GM12878 (cell line): ENCODE results near the gene STARD4. TPM values are rescaled to one million over a fixed set of nuclear protein-coding genes. Genes with fewer than 3 reads are reported as not detected.

Experiments used
- BMI1 ChIP-seq: fragments of 450-650 bp; IDR thresholded peaks from 2 replicates; pipeline ENCODE4 v1.6.1; 2016; ENCODE audit warnings: mild to moderate bottlenecking, moderate library complexity, borderline replicate concordance
- EED ChIP-seq: sonication (generic); IDR thresholded peaks from 2 replicates; pipeline ENCODE4 v1.6.1; 2016; ENCODE audit warnings: antibody characterized with exemption, low read depth
- EGR1 ChIP-seq, 2 experiments: IDR thresholded peaks; 1 replicate in 1 of 2; 2 replicates in 1 of 2; pipeline ENCODE4 v1.6.1; 2011 to 2012; ENCODE audit warnings: low read depth in 2 of 2, low read length in 2 of 2, borderline replicate concordance in 1 of 2, mild to moderate bottlenecking in 1 of 2, moderate library complexity in 1 of 2
- GATAD2B ChIP-seq: fragments of 450-650 bp; conservative IDR thresholded peaks from 2 replicates; pipeline ENCODE4 v1.6.1; 2017; ENCODE audit warnings: low read depth, mild to moderate bottlenecking, moderate library complexity
- NBN ChIP-seq: fragments of 450-650 bp; IDR thresholded peaks from 2 replicates; pipeline ENCODE4 v1.6.1; 2016
- NFIC ChIP-seq: IDR thresholded peaks from 2 replicates; pipeline ENCODE4 v1.6.1; 2012; ENCODE audit warnings: low read depth, mild to moderate bottlenecking, inconsistent platforms, low read length, moderate library complexity
- NR2F1 ChIP-seq: fragments of 450-650 bp; conservative IDR thresholded peaks from 2 replicates; pipeline ENCODE4 v1.6.1; 2017; ENCODE audit warnings: mild to moderate bottlenecking
- PAX8 ChIP-seq: fragments of 450-650 bp; IDR thresholded peaks from 2 replicates; pipeline ENCODE4 v1.6.1; 2017; ENCODE audit warnings: mild to moderate bottlenecking, moderate library complexity
- SMARCA5 ChIP-seq: fragments of 450-650 bp; IDR thresholded peaks from 2 replicates; pipeline ENCODE4 v1.6.1; 2017; ENCODE audit warnings: mild to moderate bottlenecking
- SMC3 ChIP-seq: IDR thresholded peaks from 2 replicates; pipeline ENCODE4 v1.6.1; 2011; ENCODE audit warnings: low read length, improper control_type of control experiment, borderline replicate concordance
- TAF1 ChIP-seq: IDR thresholded peaks from 2 replicates; pipeline ENCODE4 v1.6.1; 2011; ENCODE audit warnings: mild to moderate bottlenecking, low read depth, low read length, borderline replicate concordance
- polyA plus RNA-seq, 11 experiments: library from polyadenylated mRNA; depleted of rRNA in 4 of 11; unstranded in 6 of 11; stranded (reverse) in 5 of 11; fragments of >200 nt; fragmentation: Nextera tagmentation in 4 of 11; fragmentation: Illumina TruSeq in 1 of 11; extraction: Ambion mirVana in 4 of 11; extraction: Trizol in 1 of 11; gene quantifications; 1 replicate in 1 of 11; 2 replicates in 10 of 11; pipeline versions ENCODE4 v1.2.1 to v1.2.3, GENCODE V29; 2011 to 2016; ENCODE audit warnings: inconsistent platforms in 2 of 11, missing spikeins in 2 of 11, low read depth in 1 of 11
- total RNA-seq, 4 experiments: library from RNA; depleted of rRNA in 3 of 4; stranded (reverse); fragments of >200 nt in 3 of 4; fragmentation: Illumina TruSeq in 1 of 4; extraction: Trizol in 1 of 4; gene quantifications; 2 replicates each; pipeline versions ENCODE4 v1.2.1 to v1.2.3, GENCODE V29; 2013 to 2021
- TF ChIP-seq, protein P1 (sequence below): fragments of 450-650 bp; IDR thresholded peaks from 2 replicates; pipeline ENCODE4 v1.6.1; 2016; ENCODE audit warnings: mild to moderate bottlenecking

Gene STARD4
- total and polyA plus RNA-seq, 10 of the 15 experiments (the other 5 are each of a cell fraction or from before 2014, with no cell fraction given) = 41.9 to 190 (median 71.6) TPM

DNA sequence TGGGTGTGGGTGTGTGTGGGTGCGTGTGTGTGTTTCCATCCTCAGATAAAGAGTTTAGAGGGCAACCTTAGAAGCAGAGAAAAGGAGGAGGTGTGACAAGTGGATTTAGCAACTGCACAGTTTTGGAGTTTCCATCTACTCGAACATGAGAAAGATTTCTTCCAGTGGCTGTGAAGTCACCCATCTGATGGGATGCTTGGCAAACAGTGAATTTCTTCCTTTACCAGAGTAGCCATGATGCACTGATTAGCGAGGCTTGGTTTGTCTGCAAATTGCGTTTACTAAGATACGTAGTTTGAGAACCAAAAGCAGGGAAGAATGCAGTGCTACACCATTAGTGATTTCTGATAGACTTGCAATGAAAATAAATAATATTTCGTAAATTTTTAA, 791 bp upstream of the STARD4 start (continued):
- TF ChIP-seq, protein P1, sequence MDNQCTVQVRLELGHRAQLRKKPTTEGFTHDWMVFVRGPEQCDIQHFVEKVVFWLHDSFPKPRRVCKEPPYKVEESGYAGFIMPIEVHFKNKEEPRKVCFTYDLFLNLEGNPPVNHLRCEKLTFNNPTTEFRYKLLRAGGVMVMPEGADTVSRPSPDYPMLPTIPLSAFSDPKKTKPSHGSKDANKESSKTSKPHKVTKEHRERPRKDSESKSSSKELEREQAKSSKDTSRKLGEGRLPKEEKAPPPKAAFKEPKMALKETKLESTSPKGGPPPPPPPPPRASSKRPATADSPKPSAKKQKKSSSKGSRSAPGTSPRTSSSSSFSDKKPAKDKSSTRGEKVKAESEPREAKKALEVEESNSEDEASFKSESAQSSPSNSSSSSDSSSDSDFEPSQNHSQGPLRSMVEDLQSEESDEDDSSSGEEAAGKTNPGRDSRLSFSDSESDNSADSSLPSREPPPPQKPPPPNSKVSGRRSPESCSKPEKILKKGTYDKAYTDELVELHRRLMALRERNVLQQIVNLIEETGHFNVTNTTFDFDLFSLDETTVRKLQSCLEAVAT = peak; percentile 92
- 0 out of 2 replicates have a peak, but pooled peaks have one; percentile 42 for TF ChIP-seq GATAD2B
- peak; percentile 39; the same call in 1 of the 2 replicates for TF ChIP-seq NFIC
- TF ChIP-seq BMI1 = peak; percentile 30; the same call in 1 of the 2 replicates
- TF ChIP-seq EGR1 (IDR thresholded peaks at IDR 0.05; ENCODE audit: borderline replicate concordance in 1 of 2, low read depth in 2 of 2, low read length in 2 of 2) = peak in 1 of 2 experiments; percentile 78; a peak in 1 of 3 replicates
- peak; percentile 6; the same call in 1 of the 2 replicates for TF ChIP-seq EED
- TF ChIP-seq SMC3 = no peak
- TF ChIP-seq PAX8 = no peak
- no peak; the same call in 1 of the 2 replicates for TF ChIP-seq NR2F1
- TF ChIP-seq NBN = 0 out of 2 replicates have a peak, but pooled peaks have one; percentile 92
- TF ChIP-seq TAF1 = 0 out of 2 replicates have a peak, but pooled peaks have one; percentile 50
- TF ChIP-seq SMARCA5 = peak; percentile 4; the same call in 1 of the 2 replicates
